GM12873 (cell line): Measurements from ENCODE around the gene DMD.

Experiments
- CTCF ChIP-seq: IDR thresholded peaks from 2 replicates; pipeline ENCODE4 v1.5.1; 2012; ENCODE audit warnings: low read depth, mild to moderate bottlenecking, moderate library complexity, low read length, control low read depth; ENCODE audit not compliant: insufficient read depth; ENCODE audit errors: missing control alignments

The DMD gene

GRCh38 chrX:32662516-32662915, 548.8 kb downstream of the DMD start:
- no peak for TF ChIP-seq CTCF

GRCh38 chrX:32644476-32645245, 566.7 kb downstream of the DMD start:
- TF ChIP-seq CTCF = no peak

- no peak for TF ChIP-seq CTCF
These were observed 569.1 kb downstream of the DMD start for GRCh38 chrX:32642283-32642682.

GRCh38 chrX:32618154-32618553, 593.2 kb downstream of the DMD start:
- no peak for TF ChIP-seq CTCF

- no peak for TF ChIP-seq CTCF
These were observed 596.6 kb downstream of the DMD start for GRCh38 chrX:32614707-32615106.

- no peak for TF ChIP-seq CTCF
These were observed 612.2 kb downstream of the DMD start for GRCh38 chrX:32599156-32599555.

- TF ChIP-seq CTCF = no peak
These were observed 612.6 kb downstream of the DMD start for GRCh38 chrX:32598707-32599106.
